Measurements from ENCODE around the gene AOPEP.

Gene AOPEP

GRCh38 chr9:94891183-94891582 lies 164.7 kb downstream of the AOPEP start:
- H3K36me3 ChIP-seq (ENCODE audit: insufficient read depth, low read length), result peaks cover 4% of the 10 kb centered on the region; the same call in 1 of the 2 replicates
- no peak overlapping the region for H3K4me3 ChIP-seq (ENCODE audit: low read depth, low read length, poor library complexity, severe bottlenecking)
- H4K20me1 ChIP-seq (ENCODE audit: insufficient read depth, low read length), result no peaks in the 10 kb centered on the region
- H3K27me3 ChIP-seq (ENCODE audit: insufficient read depth, low read length), result no peaks in the 10 kb centered on the region
- TF ChIP-seq EZH2 (IDR thresholded peaks at IDR 0.05; ENCODE audit: borderline replicate concordance, low read length) (no peak), CTCF (IDR thresholded peaks at IDR 0.05; ENCODE audit: low read length) (no peak)
- no peaks in the 10 kb centered on the region; the same call in 1 of the 2 replicates for H3F3A ChIP-seq (ENCODE audit: insufficient read depth, low read length)
- H3K4me1 ChIP-seq (ENCODE audit: insufficient read depth, low read length, severe bottlenecking), result peaks cover 4% of the 10 kb centered on the region
- H3K9me2 ChIP-seq (ENCODE audit: low read depth, low read length), result no peaks in the 10 kb centered on the region
- H2AFZ ChIP-seq (ENCODE audit: low read length), result no peak overlapping the region
- H3K4me2 ChIP-seq (ENCODE audit: low read length), result no peak overlapping the region
- no peak overlapping the region for H3K9ac ChIP-seq (ENCODE audit: low read length)
- 0 out of 2 replicates have a peak, but pooled peaks cover 3% of the 10 kb centered on the region for H3K79me2 ChIP-seq (ENCODE audit: insufficient read depth, low read length)
- peaks cover 7% of the 10 kb centered on the region for H3K9me3 ChIP-seq (ENCODE audit: low read length)
- H3K27ac ChIP-seq (ENCODE audit: low read depth, low read length, poor library complexity, severe bottlenecking), result no peak overlapping the region

- Histone ChIP-seq H3K9me2 (ENCODE audit: low read depth, low read length) (no peaks in the 10 kb centered on the region), H3K4me2 (ENCODE audit: low read length) (no peak overlapping the region), H3F3A (ENCODE audit: insufficient read depth, low read length) (no peaks in the 10 kb centered on the region; the same call in 1 of the 2 replicates), H3K79me2 (ENCODE audit: insufficient read depth, low read length) (0 out of 2 replicates have a peak, but pooled peaks cover 3% of the 10 kb centered on the region), H3K27me3 (ENCODE audit: insufficient read depth, low read length) (no peaks in the 10 kb centered on the region), H3K9ac (ENCODE audit: low read length) (no peak overlapping the region), H4K20me1 (ENCODE audit: insufficient read depth, low read length) (no peaks in the 10 kb centered on the region), H3K36me3 (ENCODE audit: insufficient read depth, low read length) (peaks cover 4% of the 10 kb centered on the region; the same call in 1 of the 2 replicates), H3K4me3 (ENCODE audit: low read depth, low read length, poor library complexity, severe bottlenecking) (no peak overlapping the region), H3K27ac (ENCODE audit: low read depth, low read length, poor library complexity, severe bottlenecking) (no peak overlapping the region), H3K4me1 (ENCODE audit: insufficient read depth, low read length, severe bottlenecking) (no peaks in the 10 kb centered on the region), H3K9me3 (ENCODE audit: low read length) (peaks cover 7% of the 10 kb centered on the region), H2AFZ (ENCODE audit: low read length) (no peak overlapping the region)
- TF ChIP-seq EZH2 (IDR thresholded peaks at IDR 0.05; ENCODE audit: borderline replicate concordance, low read length), result no peak
Measured at GRCh38 chr9:94892675-94893074, 166.2 kb downstream of the AOPEP start.

GRCh38 chr9:94894094-94894699 lies 167.7 kb downstream of the AOPEP start:
- H3K4me1 ChIP-seq (ENCODE audit: insufficient read depth, low read length, severe bottlenecking), result no peaks in the 10 kb centered on the region
- no peak overlapping the region for H3K9ac ChIP-seq (ENCODE audit: low read length)
- no peak overlapping the region for H3K27ac ChIP-seq (ENCODE audit: low read depth, low read length, poor library complexity, severe bottlenecking)
- TF ChIP-seq CTCF (IDR thresholded peaks at IDR 0.05; ENCODE audit: low read length), result no peak
- no peak for TF ChIP-seq EZH2 (IDR thresholded peaks at IDR 0.05; ENCODE audit: borderline replicate concordance, low read length)
- H4K20me1 ChIP-seq (ENCODE audit: insufficient read depth, low read length), result no peaks in the 10 kb centered on the region
- no peak overlapping the region for H2AFZ ChIP-seq (ENCODE audit: low read length)
- H3K9me2 ChIP-seq (ENCODE audit: low read depth, low read length), result no peaks in the 10 kb centered on the region
- H3K9me3 ChIP-seq (ENCODE audit: low read length), result peaks cover 7% of the 10 kb centered on the region
- no peak overlapping the region for H3K4me3 ChIP-seq (ENCODE audit: low read depth, low read length, poor library complexity, severe bottlenecking)
- no peak overlapping the region for H3K4me2 ChIP-seq (ENCODE audit: low read length)
- no peaks in the 10 kb centered on the region for H3K27me3 ChIP-seq (ENCODE audit: insufficient read depth, low read length)
- 0 out of 2 replicates have a peak, but pooled peaks cover 3% of the 10 kb centered on the region for H3K79me2 ChIP-seq (ENCODE audit: insufficient read depth, low read length)
- H3K36me3 ChIP-seq (ENCODE audit: insufficient read depth, low read length), result peaks cover 4% of the 10 kb centered on the region; the same call in 1 of the 2 replicates
- no peaks in the 10 kb centered on the region; the same call in 1 of the 2 replicates for H3F3A ChIP-seq (ENCODE audit: insufficient read depth, low read length)

Measured in OCI-LY1 (cell line).